GM18868 (cell line): Measurements from ENCODE around the gene ZNF678.
"Not testable (repeated sequence)": the region's sequence is repeated elsewhere in the genome, so short reads cannot be mapped to it uniquely, and the experiment has no call there.

Experiments used
- ATAC-seq: cut with Tn5 transposase; IDR thresholded peaks from one replicate; pipeline ENCODE4 v1.9.1; 2021; ENCODE audit warnings: mild to moderate bottlenecking, moderate library complexity; ENCODE audit not compliant: unreplicated experiment

ZNF678 gene

GRCh38 chr1:227709451-227709850, 146.1 kb downstream of the ZNF678 start:
- ATAC-seq: no peak

- not testable (repeated sequence) for ATAC-seq
Observed at GRCh38 chr1:227710474-227710873, 147.1 kb downstream of the ZNF678 start.

- peak; percentile 89 for ATAC-seq
Observed at GRCh38 chr1:227712648-227713047, 149.3 kb downstream of the ZNF678 start.

- ATAC-seq: no peak
Observed at GRCh38 chr1:227718932-227719331, 155.6 kb downstream of the ZNF678 start.

GRCh38 chr1:227723474-227723873, 160.1 kb downstream of the ZNF678 start:
- ATAC-seq: no peak

- ATAC-seq: no peak
Observed at GRCh38 chr1:227725046-227725445, 161.7 kb downstream of the ZNF678 start.

- ATAC-seq: no peak
Observed at GRCh38 chr1:227726318-227726717, 163.0 kb downstream of the ZNF678 start.
